H1 (cell line): ENCODE results near the gene SCN10A. TPM values are rescaled to one million over a fixed set of nuclear protein-coding genes. Genes with fewer than 3 reads are reported as not detected.

Source experiments
- polyA plus RNA-seq, 7 experiments: library from polyadenylated mRNA; depleted of rRNA in 3 of 7; stranded (reverse) in 5 of 7; unstranded in 2 of 7; fragments of >200 nt in 5 of 7; fragments of 200-250 nt in 2 of 7; gene quantifications; 1 replicate in 5 of 7; 2 replicates in 1 of 7; 4 replicates in 1 of 7; pipeline versions ENCODE4 v1.2.1 to v1.2.3, GENCODE V29; 2011 to 2013; ENCODE audit warnings: missing spikeins in 2 of 7, mixed read lengths in 2 of 7
- total RNA-seq: library from RNA; stranded (reverse); fragmentation: NEBNext Ultra II Directional; extraction: Animal tissue kit (Norgen Biotek cat#: 25700); gene quantifications from 2 replicates; pipeline ENCODE4 v1.2.1, GENCODE V29; 2021

Gene SCN10A
- total and polyA plus RNA-seq, 2 of the 8 experiments (the other 6 are each of a cell fraction or from before 2014, with no cell fraction given) = not detected

Other genes starting within 250 kb of the SCN10A start
- 11.4 and 16.5 TPM in 2 replicates for gene SCN5A, start 166.5 kb downstream of the SCN10A start, total RNA-seq
- 4.8 and 6.8 TPM in 2 replicates for gene SCN5A, start 166.5 kb downstream of the SCN10A start, polyA plus RNA-seq (2011; rRNA removed)
- 0.10 and 0.11 TPM in 2 replicates for gene SCN11A, start 235.7 kb upstream of the SCN10A start, total RNA-seq
- 0.16 and 0.21 TPM in 2 replicates for gene SCN11A, start 235.7 kb upstream of the SCN10A start, polyA plus RNA-seq (2011; rRNA removed)
- 47.8 and 54.1 TPM in 2 replicates for gene WDR48, start 235.8 kb upstream of the SCN10A start, total RNA-seq
- 12.3 and 21.2 TPM in 2 replicates for gene WDR48, start 235.8 kb upstream of the SCN10A start, polyA plus RNA-seq (2011; rRNA removed)